Vagina (tissue), 2 donors: ENCODE measurements around the gene ILDR2. TPM values are rescaled to one million over a fixed set of nuclear protein-coding genes. Genes with fewer than 3 reads are reported as not detected.

Source experiments
- DNase-seq, 2 donors: peaks; one replicate each; pipeline ENCODE4 v3.0.0-alpha.2; 2017; ENCODE audit errors: extremely low spot score in 2 of 2
- H3K27ac ChIP-seq: fragments of 200-600 bp; sonication (generic); one replicate; pipeline ENCODE4 v1.5.1; 2019
- H3K27me3 ChIP-seq: fragments of 200-600 bp; sonication (generic); one replicate; pipeline ENCODE4 v1.5.1; 2019
- H3K36me3 ChIP-seq, 2 donors: fragments of 200-600 bp; sonication (generic); one replicate each; pipeline ENCODE4 v1.5.1; 2017 to 2019
- H3K4me1 ChIP-seq: fragments of 200-600 bp; sonication (generic); one replicate; pipeline ENCODE4 v1.5.1; 2019
- H3K4me3 ChIP-seq, 2 donors: fragments of 200-600 bp; sonication (generic); 1 replicate in 1 of 2; 2 replicates in 1 of 2; pipeline ENCODE4 v1.5.1; 2016 to 2019
- H3K9me3 ChIP-seq: fragments of 200-600 bp; sonication (generic); one replicate; pipeline ENCODE4 v1.5.1; 2019
- POLR2A ChIP-seq, 2 donors: fragments of 450-650 bp; IDR thresholded peaks; one replicate each; pipeline ENCODE4 v1.6.1; 2017; ENCODE audit warnings: antibody characterized with exemption in 2 of 2, mild to moderate bottlenecking in 2 of 2, moderate library complexity in 2 of 2
- POLR2AphosphoS5 ChIP-seq, 2 donors: sonication (generic); formaldehyde crosslinking; IDR thresholded peaks; one replicate each; pipeline ENCODE4 v1.9.0; 2017; ENCODE audit warnings: antibody characterized with exemption in 2 of 2, mild to moderate bottlenecking in 2 of 2, low read depth in 1 of 2; ENCODE audit not compliant: insufficient read depth in 1 of 2
- intact Hi-C: fragments of 100-400 bp; cut with DNase I; formaldehyde crosslinking; loops from one replicate; pipeline ENCODE4 v1.15.1; 2023
- total RNA-seq: library from RNA; depleted of rRNA; stranded (reverse); fragments of >200 nt; gene quantifications from one replicate; pipeline ENCODE4 v1.2.3, GENCODE V29; 2016
- TF ChIP-seq, protein P1 (sequence below), 3 experiments: fragments of 450-650 bp in 2 of 3; fragments of 200-600 bp in 1 of 3; sonication (generic) in 1 of 3; IDR thresholded peaks; one replicate each; pipeline ENCODE4 v1.5.1; 2017 to 2019; ENCODE audit warnings: antibody characterized with exemption in 3 of 3, mild to moderate bottlenecking in 2 of 3, moderate library complexity in 2 of 3

ILDR2 gene
- total RNA-seq, 1 donor from 2014 or later: 0.25 TPM

DNA sequence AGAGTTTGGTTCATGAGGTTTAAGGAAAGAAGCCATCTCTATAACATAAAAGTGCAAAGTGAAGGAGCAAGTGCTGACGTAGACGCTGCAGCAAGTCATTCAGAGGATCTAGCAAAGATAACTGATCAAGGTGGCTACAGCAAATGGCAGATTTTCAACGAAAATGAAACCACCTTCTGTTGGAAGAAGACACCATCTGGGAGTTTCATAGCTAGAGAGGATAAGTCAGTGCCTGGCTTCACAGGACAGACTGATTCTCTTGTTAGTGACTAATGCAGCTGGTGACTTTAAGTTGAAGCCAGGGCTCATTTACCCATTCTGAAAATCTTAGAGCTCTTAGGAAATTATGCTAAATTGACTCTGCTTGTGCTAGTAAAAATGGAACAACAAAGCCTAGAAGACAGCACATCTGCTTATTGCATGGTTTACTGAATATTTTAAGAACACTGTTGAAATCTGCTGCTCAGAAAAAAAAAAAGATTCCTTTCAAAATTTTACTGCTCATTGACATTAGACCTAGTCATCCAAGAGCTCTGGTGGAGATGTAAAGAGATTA, 24.2 kb upstream of the ILDR2 start:
- no peaks in the 10 kb centered on the region for H3K36me3 ChIP-seq
- H3K4me3 ChIP-seq: no peak overlapping the region
- H3K9me3 ChIP-seq: no peaks in the 10 kb centered on the region
- H3K27ac ChIP-seq: no peak overlapping the region
- no peaks in the 10 kb centered on the region for H3K4me1 ChIP-seq
- DNase-seq: no peak
- no peaks in the 10 kb centered on the region for H3K27me3 ChIP-seq
- intact Hi-C loops: no loop called here
- no peak for TF ChIP-seq POLR2AphosphoS5 (IDR thresholded peaks at IDR 0.05; ENCODE audit: insufficient read depth in 1 of 2, low read depth in 1 of 2)

DNA sequence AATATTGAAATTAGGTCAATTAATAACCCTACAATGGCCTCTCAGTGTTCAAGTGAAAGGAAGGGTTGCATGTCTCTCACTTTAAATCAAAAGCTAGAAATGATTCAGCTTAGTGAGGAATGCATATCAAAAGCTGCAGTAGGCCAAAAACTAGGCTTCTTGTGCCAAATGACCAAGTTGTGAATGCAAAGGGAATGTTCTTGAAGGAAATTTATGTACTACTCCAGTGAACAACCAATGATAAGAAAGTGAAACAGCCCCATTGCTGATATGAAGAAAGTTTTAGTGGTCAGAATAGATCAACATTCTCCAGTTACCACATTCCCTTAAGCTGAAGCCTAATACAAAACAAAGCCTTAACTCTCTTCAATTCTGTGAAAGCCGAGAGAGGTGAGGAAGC, 23.7 kb upstream of the ILDR2 start:
- TF ChIP-seq POLR2AphosphoS5 (IDR thresholded peaks at IDR 0.05; ENCODE audit: insufficient read depth in 1 of 2, low read depth in 1 of 2) (no peak), POLR2A (IDR thresholded peaks at IDR 0.05) (no peak)
- TF ChIP-seq, protein P1, sequence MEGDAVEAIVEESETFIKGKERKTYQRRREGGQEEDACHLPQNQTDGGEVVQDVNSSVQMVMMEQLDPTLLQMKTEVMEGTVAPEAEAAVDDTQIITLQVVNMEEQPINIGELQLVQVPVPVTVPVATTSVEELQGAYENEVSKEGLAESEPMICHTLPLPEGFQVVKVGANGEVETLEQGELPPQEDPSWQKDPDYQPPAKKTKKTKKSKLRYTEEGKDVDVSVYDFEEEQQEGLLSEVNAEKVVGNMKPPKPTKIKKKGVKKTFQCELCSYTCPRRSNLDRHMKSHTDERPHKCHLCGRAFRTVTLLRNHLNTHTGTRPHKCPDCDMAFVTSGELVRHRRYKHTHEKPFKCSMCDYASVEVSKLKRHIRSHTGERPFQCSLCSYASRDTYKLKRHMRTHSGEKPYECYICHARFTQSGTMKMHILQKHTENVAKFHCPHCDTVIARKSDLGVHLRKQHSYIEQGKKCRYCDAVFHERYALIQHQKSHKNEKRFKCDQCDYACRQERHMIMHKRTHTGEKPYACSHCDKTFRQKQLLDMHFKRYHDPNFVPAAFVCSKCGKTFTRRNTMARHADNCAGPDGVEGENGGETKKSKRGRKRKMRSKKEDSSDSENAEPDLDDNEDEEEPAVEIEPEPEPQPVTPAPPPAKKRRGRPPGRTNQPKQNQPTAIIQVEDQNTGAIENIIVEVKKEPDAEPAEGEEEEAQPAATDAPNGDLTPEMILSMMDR (IDR thresholded peaks at IDR 0.05): no peak

DNA sequence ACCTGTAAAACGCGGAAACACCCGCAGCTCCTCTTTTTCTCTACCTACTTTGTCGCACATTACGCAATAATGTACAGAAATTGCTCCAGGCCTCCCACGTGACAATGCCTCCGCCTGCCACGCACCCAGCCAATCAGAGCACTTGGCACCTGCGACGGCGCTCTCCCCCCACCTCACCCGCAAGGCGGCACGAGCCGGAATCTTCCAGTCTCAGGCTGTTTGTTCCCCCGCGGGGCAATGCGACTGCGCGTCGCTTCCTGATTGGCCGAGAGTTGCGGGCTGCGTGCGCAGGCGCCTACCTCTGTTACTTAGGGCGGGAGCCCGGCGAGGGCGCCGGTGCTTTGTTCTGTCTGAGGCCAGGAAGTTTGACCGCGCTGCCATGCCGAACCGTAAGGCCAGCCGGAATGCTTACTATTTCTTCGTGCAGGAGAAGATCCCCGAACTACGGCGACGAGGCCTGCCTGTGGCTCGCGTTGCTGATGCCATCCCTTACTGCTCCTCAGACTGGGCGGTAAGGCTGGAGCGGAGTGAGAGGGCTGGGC, 13.7 kb upstream of the ILDR2 start, which contains the start of gene MAEL:
Gene MAEL (plus strand): TSS at position 307 of the 542 bp plus-strand sequence. CDS start 73 bp downstream, at position 380.
- no peaks in the 10 kb centered on the region for H3K9me3 ChIP-seq
- intact Hi-C loops: no loop called here
- no peaks in the 10 kb centered on the region for H3K4me1 ChIP-seq
- DNase-seq: no peak
- H3K27ac ChIP-seq: no peak within 1 kb of the TSS
- no peak for TF ChIP-seq POLR2AphosphoS5 (IDR thresholded peaks at IDR 0.05; ENCODE audit: insufficient read depth in 1 of 2, low read depth in 1 of 2)
- TF ChIP-seq, protein P1 (IDR thresholded peaks at IDR 0.05): no peak
- no peak for TF ChIP-seq POLR2A (IDR thresholded peaks at IDR 0.05)
- no peaks in the 10 kb centered on the region for H3K27me3 ChIP-seq
- no peak within 1 kb of the TSS for H3K4me3 ChIP-seq
- no peaks in the 10 kb centered on the region for H3K36me3 ChIP-seq

More for the DNA sequence above, 23.7 kb upstream of the ILDR2 start:
- intact Hi-C loops: no loop called here
- DNase-seq: no peak
- Histone ChIP-seq H3K36me3 (no peaks in the 10 kb centered on the region), H3K9me3 (no peaks in the 10 kb centered on the region), H3K27ac (no peak overlapping the region), H3K27me3 (no peaks in the 10 kb centered on the region), H3K4me1 (no peaks in the 10 kb centered on the region), H3K4me3 (no peak overlapping the region)

DNA sequence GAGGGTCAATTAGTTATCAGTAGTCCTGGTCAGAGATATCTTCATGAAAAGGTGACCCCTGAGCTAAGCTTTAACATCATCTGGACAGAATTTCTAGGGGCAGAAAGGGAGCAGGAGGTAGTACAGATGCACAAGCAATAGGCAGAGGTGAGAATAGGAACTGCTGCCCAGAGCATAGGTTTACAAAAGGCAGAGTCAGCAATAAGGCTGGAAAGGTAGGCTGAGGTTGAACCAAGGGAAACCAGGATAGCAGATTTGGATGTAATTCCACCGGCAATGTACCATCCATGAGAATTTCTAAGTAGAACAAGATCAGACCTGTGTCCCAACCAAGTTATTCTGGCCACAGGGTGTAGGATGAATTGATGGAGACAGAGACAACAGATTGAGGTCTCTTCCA, 6.2 kb upstream of the ILDR2 start:
- TF ChIP-seq POLR2AphosphoS5 (IDR thresholded peaks at IDR 0.05; ENCODE audit: insufficient read depth in 1 of 2, low read depth in 1 of 2): no peak
- no peak for TF ChIP-seq POLR2A (IDR thresholded peaks at IDR 0.05)
- TF ChIP-seq, protein P1 (IDR thresholded peaks at IDR 0.05): no peak
- Histone ChIP-seq H3K4me1 (no peaks in the 10 kb centered on the region), H3K27me3 (no peaks in the 10 kb centered on the region), H3K27ac (no peak overlapping the region), H3K36me3 (no peaks in the 10 kb centered on the region), H3K4me3 (no peak overlapping the region), H3K9me3 (no peaks in the 10 kb centered on the region)
- intact Hi-C loops: no loop called here
- DNase-seq: no peak

DNA sequence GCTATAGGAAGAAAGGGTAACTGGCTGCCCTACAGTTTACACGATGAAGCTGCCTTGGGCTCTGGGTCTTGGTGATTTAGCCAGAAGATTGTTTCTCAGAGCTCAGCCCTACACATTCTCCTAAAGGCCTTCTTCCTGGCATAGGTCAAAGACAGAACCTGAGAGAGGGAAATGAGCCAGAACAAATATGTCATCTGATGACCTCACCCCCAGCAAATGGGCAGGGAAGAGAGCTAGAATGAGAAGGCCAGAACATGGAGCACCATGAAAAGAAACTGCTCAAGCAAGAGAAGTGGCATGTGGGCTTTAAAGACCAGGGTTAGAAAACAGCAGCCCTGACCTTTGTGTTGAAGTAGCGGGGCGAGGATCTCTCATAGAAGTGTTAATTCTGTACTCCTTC, 5.5 kb upstream of the ILDR2 start:
- TF ChIP-seq, protein P1 (IDR thresholded peaks at IDR 0.05): no peak
- no peak for TF ChIP-seq POLR2AphosphoS5 (IDR thresholded peaks at IDR 0.05; ENCODE audit: insufficient read depth in 1 of 2, low read depth in 1 of 2)
- TF ChIP-seq POLR2A (IDR thresholded peaks at IDR 0.05): no peak
- H3K4me1 ChIP-seq: no peaks in the 10 kb centered on the region
- no peaks in the 10 kb centered on the region for H3K36me3 ChIP-seq
- no peaks in the 10 kb centered on the region for H3K27me3 ChIP-seq
- intact Hi-C loops: no loop called here
- no peak overlapping the region for H3K4me3 ChIP-seq
- DNase-seq: no peak
- no peaks in the 10 kb centered on the region for H3K9me3 ChIP-seq
- no peak overlapping the region for H3K27ac ChIP-seq
